Suprapubic skin (tissue), 4 donors: ENCODE results near the gene KIF19. TPM values are rescaled to one million over a fixed set of nuclear protein-coding genes. Genes with fewer than 3 reads are reported as not detected.

ENCODE experiments used
- DNase-seq, 2 donors: peaks; one replicate each; pipeline ENCODE4 v3.0.0-alpha.2; 2019; ENCODE audit warnings: low spot score in 2 of 2
- H3K27ac ChIP-seq: fragments of 200-600 bp; sonication (generic); one replicate; pipeline ENCODE4 v1.5.1; 2019
- H3K27me3 ChIP-seq: fragments of 200-600 bp; sonication (generic); one replicate; pipeline ENCODE4 v1.5.1; 2019
- H3K36me3 ChIP-seq: fragments of 200-600 bp; sonication (generic); one replicate; pipeline ENCODE4 v1.5.1; 2019
- H3K4me1 ChIP-seq: fragments of 200-600 bp; sonication (generic); one replicate; pipeline ENCODE4 v1.5.1; 2019
- H3K4me3 ChIP-seq: fragments of 200-600 bp; sonication (generic); one replicate; pipeline ENCODE4 v1.5.1; 2019; ENCODE audit warnings: mild to moderate bottlenecking
- H3K9me3 ChIP-seq: fragments of 200-600 bp; sonication (generic); one replicate; pipeline ENCODE4 v1.5.1; 2019
- CTCF ChIP-seq, 2 donors: fragments of 200-600 bp in 1 of 2; fragments of 450-650 bp in 1 of 2; sonication (generic) in 1 of 2; IDR thresholded peaks; one replicate each; pipeline ENCODE4 v1.5.1; 2016 to 2019; ENCODE audit warnings: antibody characterized with exemption in 2 of 2, mild to moderate bottlenecking in 1 of 2, moderate library complexity in 1 of 2
- EP300 ChIP-seq: sonication (generic); formaldehyde crosslinking; IDR thresholded peaks from one replicate; pipeline ENCODE4 v1.6.1; 2017; ENCODE audit warnings: antibody characterized with exemption
- POLR2A ChIP-seq, 2 donors: fragments of 450-650 bp; IDR thresholded peaks; one replicate each; pipeline ENCODE4 v1.6.1; 2017; ENCODE audit warnings: antibody characterized with exemption in 2 of 2, mild to moderate bottlenecking in 2 of 2, moderate library complexity in 2 of 2
- POLR2AphosphoS5 ChIP-seq, 3 donors: sonication (generic); formaldehyde crosslinking; IDR thresholded peaks; one replicate each; pipeline ENCODE4 v1.6.1; 2017; ENCODE audit warnings: antibody characterized with exemption in 3 of 3
- WGBS: methylation state at CpG from one replicate; pipeline ENCODE4 v1.1.5; 2018; 5-methylcytosine and 5-hydroxymethylcytosine counted together
- total RNA-seq, 4 donors: library from RNA; depleted of rRNA; stranded (reverse); fragments of >200 nt; gene quantifications; one replicate each; pipeline ENCODE4 v1.1.0, GENCODE V29; 2016

The KIF19 gene
- total RNA-seq, 4 donors from 2014 or later, result 0.34 to 1.3 (median 1.0) TPM

- Histone ChIP-seq H3K4me1 (peaks cover 4% of the 10 kb centered on the region), H3K9me3 (no peaks in the 10 kb centered on the region), H3K27ac (no peak overlapping the region), H3K36me3 (no peaks in the 10 kb centered on the region), H3K4me3 (no peak overlapping the region), H3K27me3 (peaks cover 56% of the 10 kb centered on the region)
- no peak for DNase-seq
- TF ChIP-seq EP300 (no peak), CTCF (IDR thresholded peaks at IDR 0.05) (no peak), POLR2A (IDR thresholded peaks at IDR 0.05) (no peak), POLR2AphosphoS5 (IDR thresholded peaks at IDR 0.05) (no peak)
- WGBS, result 66% methylated on average over 4 of the region's 10 CpGs
Observed at GRCh38 chr17:74342224-74342623, 16.2 kb downstream of the KIF19 start.

- H3K9me3 ChIP-seq, result no peaks in the 10 kb centered on the region
- no peaks in the 10 kb centered on the region for H3K36me3 ChIP-seq
- H3K27me3 ChIP-seq, result peaks cover 55% of the 10 kb centered on the region
- no peak overlapping the region for H3K27ac ChIP-seq
- DNase-seq, result no peak
- H3K4me1 ChIP-seq, result peaks cover 4% of the 10 kb centered on the region
- 88% methylated on average over 5 of the region's 8 CpGs for WGBS
- TF ChIP-seq POLR2A (IDR thresholded peaks at IDR 0.05) (no peak), CTCF (IDR thresholded peaks at IDR 0.05) (no peak)
- no peak overlapping the region for H3K4me3 ChIP-seq
Observed at GRCh38 chr17:74343121-74343520, 17.1 kb downstream of the KIF19 start.

- peaks cover 55% of the 10 kb centered on the region for H3K27me3 ChIP-seq
- H3K4me3 ChIP-seq, result no peak overlapping the region
- no peak overlapping the region for H3K27ac ChIP-seq
- H3K4me1 ChIP-seq, result peaks cover 4% of the 10 kb centered on the region
- 80% methylated on average over 1 of the region's 9 CpGs for WGBS
- TF ChIP-seq POLR2A (IDR thresholded peaks at IDR 0.05) (no peak), POLR2AphosphoS5 (IDR thresholded peaks at IDR 0.05) (no peak), EP300 (no peak), CTCF (IDR thresholded peaks at IDR 0.05) (no peak)
- H3K36me3 ChIP-seq, result no peaks in the 10 kb centered on the region
- no peak for DNase-seq
- H3K9me3 ChIP-seq, result no peaks in the 10 kb centered on the region
Observed at GRCh38 chr17:74343526-74344284, 17.7 kb downstream of the KIF19 start.

- Histone ChIP-seq H3K4me3 (no peak overlapping the region), H3K27me3 (peaks cover 54% of the 10 kb centered on the region), H3K4me1 (peaks cover 4% of the 10 kb centered on the region), H3K36me3 (no peaks in the 10 kb centered on the region), H3K9me3 (no peaks in the 10 kb centered on the region), H3K27ac (no peak overlapping the region)
- TF ChIP-seq POLR2A (IDR thresholded peaks at IDR 0.05), result no peak
- TF ChIP-seq POLR2AphosphoS5 (IDR thresholded peaks at IDR 0.05), result no peak
- TF ChIP-seq EP300, result no peak
- no peak for TF ChIP-seq CTCF (IDR thresholded peaks at IDR 0.05)
- WGBS, result 69% methylated on average over 4 of the region's 21 CpGs
- DNase-seq, result no peak
Observed at GRCh38 chr17:74344658-74345057, 18.6 kb downstream of the KIF19 start.

- H3K4me1 ChIP-seq, result peaks cover 4% of the 10 kb centered on the region
- no peak for TF ChIP-seq EP300
- TF ChIP-seq POLR2A (IDR thresholded peaks at IDR 0.05), result no peak
- TF ChIP-seq POLR2AphosphoS5 (IDR thresholded peaks at IDR 0.05), result no peak
- no peak for TF ChIP-seq CTCF (IDR thresholded peaks at IDR 0.05)
- no peak for DNase-seq
- 53% methylated on average over 9 of the region's 13 CpGs for WGBS
- no peaks in the 10 kb centered on the region for H3K36me3 ChIP-seq
- peaks cover 58% of the 10 kb centered on the region for H3K27me3 ChIP-seq
- H3K27ac ChIP-seq, result no peak overlapping the region
- H3K9me3 ChIP-seq, result no peaks in the 10 kb centered on the region
- no peak overlapping the region for H3K4me3 ChIP-seq
Observed at GRCh38 chr17:74345433-74346241, 19.6 kb downstream of the KIF19 start.
